NCI-H774 (cell line): ENCODE data around the gene TSPAN9.
A peak's percentile ranks its signal among the peaks of the same experiment; 100 is the strongest.

Source experiments
- DNase-seq: peaks from one replicate; lab custom pipeline; 2025; lab: John Stamatoyannopoulos, UW

TSPAN9 gene

DNA sequence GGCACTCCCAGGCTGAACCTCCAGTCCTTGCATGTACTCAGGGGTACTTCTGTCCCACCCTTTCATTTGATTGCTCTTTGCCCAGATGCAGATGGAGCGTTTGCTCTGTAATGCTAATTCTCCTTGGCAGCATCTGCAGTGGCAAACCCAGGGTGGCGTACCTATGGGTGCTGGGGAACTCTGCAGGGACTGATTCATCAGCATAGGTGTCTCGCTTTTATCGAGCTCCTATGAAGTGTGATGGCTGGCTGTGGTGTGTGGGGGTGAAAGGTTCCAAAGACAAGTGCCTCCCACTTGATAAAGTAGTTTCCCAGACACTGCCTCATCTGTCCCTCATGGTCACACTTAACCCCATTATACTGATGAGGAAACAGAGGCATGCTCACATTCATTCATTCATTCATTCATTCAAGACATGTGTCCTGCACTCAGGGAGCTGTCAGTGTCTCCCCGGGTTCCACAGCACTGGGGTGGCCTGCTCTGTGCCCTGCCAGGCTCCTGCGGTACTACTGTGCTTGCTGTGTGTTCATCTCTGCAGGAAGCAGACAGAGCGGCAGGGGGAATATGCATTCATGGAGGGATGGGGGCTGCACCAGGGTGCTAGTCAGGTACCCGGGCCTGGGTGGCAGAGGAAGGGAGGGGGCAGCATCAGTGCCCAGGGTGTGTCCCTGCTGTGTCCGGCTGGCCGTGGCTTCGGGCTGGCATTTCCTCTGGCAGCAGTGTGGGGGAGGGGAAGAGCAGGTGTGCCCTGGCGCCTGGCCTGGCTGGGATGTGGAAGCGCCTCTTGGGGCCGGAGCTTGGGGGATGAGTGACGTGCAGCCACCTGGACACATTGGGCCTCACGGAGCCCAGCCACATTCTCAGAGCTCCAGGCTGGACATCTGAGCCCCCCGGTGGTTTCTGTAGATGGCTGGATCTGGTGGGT is 110.9 kb downstream of the TSPAN9 start:
- peak; percentile 80 for DNase-seq

DNA sequence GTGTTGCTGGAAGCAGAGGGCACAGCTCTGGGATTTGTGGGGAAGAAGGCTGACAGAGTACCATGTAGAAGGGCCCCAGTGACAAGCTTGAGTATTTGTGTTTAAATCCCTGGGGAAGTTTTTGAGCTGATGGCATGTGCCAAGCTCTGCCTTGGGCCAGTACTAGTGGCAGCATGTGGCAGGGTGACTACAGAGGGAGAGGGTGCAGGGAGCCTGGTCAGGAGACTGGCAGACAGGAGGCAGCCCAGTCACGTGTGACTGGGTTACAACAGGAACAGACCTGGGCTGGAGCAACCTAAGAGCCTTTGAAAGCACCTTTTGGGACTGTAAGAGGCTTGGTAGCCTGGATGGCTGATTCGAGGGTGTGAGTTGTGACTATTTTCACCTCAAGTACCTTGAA is 112.1 kb downstream of the TSPAN9 start:
- DNase-seq = no peak

DNA sequence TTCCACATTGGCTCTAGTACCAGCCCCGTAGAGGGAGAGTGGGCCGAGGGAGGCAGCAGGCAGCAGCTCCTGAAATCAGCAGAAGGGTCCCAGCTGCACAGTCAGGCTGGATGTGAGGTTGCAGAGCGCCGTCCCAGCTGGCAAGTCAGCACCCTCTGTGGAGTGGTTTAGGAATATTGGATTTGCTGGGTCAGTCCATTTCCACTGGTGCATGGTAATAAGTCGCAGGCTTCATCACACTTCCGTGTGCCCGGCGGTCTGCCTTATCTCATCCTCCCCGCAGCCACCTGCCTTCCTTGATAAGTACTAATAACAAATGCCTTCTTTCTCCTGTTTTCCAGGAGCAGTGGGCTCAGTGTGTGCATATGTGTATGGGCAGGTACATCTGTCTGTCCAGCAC is 112.9 kb downstream of the TSPAN9 start:
- DNase-seq = no peak

DNA sequence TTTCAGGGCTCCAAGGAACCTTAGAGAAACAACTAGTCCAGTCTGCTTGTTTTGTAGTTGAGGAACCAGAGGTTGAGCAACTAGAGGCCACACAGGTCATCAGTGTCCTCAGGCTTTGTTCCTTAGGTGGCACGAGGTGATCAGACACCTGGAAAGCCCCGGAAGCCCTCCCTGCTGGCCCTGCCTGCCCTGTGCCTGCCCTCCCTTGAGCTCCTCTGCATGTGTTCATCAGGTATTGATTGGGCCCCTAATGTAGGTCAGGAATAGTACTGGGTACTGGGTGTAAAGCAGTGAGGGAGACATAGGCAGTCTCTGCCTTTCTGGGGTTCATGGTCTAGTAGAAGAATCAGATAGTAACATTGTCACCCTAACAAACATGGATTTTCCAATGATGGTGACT is 114.3 kb downstream of the TSPAN9 start:
- no peak for DNase-seq

DNA sequence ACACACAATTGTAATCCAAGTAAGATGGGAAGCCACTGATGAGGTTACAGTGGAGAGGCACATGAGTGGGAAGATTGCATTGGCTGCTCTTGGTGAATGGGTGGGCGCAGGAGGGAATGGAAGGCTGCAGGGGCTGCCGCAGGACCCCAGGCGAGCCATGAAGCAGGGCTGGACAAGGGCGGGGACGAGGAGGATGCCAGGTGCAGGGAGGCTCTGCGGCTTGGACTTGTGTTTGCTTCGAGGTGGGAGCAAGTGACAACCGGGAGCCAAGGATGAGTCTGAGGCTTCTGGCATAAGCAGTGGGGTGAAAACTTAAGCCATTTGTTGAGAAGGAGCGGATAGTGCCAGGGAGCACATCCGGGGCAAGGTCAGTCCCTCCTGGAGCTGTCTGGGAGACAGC is 115.0 kb downstream of the TSPAN9 start:
- no peak for DNase-seq

DNA sequence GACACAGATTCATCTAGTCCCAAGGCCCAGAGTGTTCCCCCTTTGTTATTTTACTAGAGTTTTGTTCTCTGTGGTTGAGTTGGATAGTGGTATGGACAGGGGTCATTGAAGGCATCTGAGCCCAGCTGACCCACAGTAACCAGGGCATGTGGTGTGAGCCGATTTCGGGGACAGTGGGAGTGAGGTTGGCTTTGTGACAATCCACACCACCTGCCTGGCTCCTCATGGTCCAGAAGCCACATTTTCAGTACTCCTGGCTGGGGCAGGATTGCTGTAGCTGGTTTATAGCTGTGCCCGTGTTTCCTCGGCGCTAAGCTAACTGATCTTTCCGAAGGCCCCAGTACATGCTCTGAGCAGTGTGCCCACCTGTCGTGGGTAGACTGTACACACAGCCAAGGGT is 116.0 kb downstream of the TSPAN9 start:
- DNase-seq = no peak

DNA sequence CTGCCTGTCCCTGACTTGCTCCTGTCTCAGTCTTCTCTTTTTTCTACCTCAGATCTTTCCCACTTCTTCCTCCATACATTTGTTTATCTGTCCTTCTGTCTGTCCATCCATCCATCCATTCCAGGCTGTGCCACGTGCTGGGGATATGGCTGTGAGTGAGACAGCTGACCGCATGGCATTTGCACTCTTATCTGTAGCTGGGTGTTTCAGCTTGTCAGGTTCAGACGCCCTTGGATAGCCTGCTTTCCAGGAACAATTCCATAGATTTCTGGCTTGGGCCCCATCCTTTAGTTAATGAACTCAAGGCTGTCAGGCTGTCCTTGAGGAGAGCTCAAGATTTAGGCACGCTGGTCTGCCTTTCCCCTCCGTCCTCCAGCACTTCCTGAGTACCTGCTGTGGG is 116.6 kb downstream of the TSPAN9 start:
- DNase-seq = no peak

DNA sequence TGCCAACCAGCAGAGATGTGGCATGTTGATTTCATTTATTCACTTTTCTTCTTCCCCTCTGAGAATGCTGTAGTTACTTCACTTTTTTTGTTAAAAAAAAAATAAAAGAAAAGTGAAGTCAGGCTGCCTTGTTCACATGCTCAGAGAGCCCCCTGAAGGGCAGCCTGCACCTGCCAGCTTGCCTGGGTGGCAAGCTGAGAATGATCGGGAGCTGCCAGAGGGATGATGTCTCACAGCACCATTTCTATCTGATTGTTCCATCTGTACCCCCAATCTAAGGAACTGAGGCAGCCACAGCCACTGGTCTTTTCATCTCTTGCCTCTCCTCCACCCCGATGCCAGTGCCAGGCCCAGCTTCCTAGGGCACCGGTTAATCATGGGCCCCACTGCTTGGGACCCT is 118.2 kb downstream of the TSPAN9 start:
- DNase-seq = no peak

DNA sequence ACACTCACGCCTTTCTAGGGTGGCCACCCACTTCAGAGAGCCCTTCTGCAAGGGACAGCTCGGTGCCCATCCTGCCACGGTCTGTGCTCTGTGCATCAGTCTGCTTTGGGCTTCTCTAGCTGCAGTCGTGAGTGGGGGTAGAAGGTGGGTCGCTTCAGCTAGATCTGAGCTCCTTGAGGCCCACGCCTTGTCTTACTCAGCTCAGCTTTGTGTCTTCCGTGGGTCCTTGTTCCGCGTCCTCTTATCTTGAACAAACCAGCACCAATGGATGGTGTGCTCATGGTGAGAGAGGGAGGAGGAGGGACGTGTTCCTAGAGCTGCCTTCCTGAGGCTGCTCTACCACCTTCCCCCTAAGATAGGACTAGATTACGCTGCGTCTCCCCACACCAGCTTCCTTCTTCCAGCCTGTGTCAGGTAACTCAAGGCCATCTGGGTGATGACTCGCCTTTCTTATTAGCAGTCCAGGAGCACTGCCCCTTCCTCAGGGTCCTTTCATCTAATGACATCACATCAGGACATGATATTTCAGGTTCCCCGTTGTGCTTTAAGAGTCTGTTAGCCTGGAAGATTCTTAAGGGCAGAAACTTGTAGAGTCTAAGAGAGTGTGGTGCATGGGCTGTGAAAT is 118.8 kb downstream of the TSPAN9 start:
- no peak for DNase-seq

DNA sequence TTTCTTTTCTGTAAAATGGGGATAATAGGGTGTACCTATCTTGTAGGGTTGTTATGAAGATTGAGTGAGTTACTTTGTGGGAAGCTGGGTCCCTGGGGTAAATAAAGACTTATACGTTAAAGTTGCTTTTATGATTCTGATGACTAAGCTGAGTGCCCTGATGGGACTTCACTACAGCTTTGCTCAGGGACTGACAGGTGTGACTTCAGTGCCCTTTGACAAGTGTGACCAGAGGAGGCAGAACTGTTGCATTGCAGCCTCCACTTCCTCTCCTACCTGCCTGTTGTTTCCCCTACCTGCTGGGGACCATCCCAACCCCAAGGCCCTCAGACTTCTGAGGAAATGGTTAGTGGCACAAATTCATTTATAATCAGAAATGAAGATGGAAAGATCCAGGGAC is 119.3 kb downstream of the TSPAN9 start:
- DNase-seq = no peak

DNA sequence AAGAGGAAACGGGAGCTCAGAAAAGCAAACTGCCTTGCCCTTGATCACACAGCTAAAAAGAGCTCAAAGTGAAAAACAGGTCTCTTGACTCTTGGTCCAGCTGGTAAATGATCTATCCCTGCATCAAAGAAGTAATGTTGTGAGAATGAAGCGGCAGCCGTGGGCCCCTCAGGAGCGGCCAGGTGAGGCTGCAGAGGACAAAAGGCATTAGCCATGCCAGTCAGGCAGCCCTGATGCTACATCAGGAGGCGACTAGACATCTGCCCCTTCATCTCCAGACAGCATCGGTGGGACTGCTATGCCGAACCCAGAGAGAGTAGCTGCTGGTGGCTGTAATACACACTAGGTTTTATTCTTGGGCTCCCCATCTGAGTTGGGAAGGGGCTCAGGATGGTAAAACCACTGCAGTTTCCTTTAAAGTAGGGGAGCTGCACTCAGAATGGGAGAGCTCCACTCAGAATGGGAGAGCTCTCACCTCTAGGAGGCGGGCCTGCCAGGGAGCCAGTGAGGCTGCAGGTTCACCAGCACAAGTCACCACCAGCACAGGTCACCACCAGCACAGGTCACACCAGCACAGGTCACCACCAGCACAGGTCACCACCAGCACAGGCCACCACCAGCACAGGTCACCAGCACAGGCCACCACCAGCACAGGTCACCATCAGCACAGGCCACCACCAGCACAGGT is 120.1 kb downstream of the TSPAN9 start:
- DNase-seq = no peak

DNA sequence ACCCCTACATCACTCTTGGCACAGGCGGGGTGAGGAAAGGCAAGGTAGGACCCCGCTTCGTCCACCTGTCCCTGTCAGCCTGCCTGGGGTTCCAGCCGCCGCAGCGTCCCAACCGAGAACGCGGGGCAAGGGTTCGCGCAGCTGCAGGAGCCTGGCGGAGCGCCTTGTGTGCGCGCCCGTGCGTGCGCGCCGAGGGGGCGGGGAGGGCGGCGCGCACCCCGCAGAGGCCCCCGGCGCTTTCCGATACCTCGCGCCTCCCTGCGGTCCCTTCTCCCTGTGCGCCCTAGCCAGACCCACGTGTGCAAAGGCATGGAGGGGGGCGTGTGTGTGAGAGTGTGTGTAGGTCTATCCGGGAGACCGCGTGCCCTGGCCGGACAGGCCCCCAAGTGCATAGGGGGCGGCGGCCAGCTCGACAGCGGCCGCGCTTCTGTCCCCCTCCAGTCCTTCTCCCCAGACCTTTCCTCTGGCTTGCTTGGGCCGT is 122.4 kb downstream of the TSPAN9 start:
- DNase-seq = no peak

DNA sequence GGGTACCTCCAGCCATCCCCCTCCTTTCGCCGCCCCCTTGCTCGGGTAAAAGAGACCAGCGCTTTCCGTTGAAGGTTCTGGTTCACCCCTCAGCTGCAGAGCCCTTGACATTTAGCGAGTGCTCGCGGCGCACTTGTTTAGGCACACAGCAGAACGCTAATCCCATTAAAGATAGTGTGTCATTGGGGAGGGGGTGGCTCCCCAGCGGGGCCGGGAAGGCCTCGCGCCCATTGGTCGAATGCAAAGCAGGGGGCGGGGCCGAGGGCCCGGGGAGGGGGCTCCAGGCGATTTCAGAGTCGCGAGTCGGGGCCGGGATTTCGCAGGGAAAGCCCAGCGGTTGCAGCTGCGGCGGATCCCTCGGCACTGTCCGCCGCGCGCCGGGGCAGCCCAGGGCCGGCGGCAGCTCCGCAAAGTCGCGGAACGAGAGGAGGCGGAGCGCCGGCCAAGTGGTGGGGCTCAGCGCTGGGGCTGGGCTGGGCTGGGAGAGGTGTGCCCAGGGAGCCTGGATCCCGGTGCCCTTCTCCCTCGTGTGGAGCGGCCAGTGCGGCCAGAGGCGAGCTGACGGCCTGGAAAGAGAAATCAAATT is 122.9 kb downstream of the TSPAN9 start:
- DNase-seq = peak; percentile 36

DNA sequence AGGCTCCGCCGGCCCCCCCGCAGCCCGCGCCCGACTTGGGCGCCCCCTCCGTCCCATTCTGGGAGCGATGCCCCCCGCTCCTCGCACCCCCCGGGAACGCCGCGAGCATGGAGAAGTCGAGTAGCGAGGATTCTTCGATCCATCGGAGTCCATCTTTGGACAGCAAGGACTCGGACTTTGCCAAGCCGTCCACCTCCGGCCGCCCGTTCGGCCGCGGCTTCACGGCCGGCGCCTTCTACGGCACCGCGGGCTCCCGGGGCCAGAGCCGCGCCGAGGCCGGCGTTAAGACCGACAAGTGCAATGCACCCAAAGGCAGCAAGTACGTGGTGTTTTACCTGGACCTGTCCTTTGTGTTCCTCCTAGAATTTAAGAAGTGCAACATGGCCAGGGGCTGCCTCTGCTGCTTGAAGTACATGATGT is 123.6 kb downstream of the TSPAN9 start:
- no peak for DNase-seq

DNA sequence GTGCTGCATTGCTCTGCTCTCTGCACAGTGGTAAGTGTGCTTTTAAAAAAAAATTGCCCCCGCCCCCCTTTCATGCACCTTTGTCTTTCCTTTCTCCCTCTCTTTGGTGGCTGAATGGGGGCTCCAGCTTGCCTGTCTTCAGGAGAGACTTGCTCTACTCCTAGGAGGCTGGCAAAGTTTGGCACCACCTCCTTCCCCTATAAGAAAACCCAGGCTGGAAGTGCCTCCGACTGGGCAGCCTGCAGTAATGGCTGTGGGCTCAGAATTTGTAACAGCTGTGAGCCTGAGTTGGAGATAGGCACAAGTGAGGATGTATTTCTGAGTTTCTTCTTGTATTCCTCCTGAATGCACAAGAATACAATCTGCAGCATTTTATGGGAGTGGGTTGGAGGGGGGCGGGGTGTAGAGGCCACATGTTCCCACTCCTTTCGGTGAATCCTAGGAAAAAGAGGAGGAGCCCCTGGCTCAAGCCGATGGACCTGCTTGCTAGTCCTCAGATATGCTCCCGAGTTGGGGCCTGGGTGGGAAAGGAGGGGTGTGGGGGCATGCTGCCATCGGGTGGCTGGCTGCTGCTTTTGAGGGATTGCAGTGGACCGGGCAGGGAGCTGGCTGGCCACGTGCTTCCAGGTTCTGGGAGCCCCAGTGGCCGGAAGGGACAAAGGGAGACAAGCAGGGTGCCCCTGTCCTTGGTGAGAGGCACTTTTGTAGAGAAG is 124.3 kb downstream of the TSPAN9 start:
- DNase-seq = no peak

DNA sequence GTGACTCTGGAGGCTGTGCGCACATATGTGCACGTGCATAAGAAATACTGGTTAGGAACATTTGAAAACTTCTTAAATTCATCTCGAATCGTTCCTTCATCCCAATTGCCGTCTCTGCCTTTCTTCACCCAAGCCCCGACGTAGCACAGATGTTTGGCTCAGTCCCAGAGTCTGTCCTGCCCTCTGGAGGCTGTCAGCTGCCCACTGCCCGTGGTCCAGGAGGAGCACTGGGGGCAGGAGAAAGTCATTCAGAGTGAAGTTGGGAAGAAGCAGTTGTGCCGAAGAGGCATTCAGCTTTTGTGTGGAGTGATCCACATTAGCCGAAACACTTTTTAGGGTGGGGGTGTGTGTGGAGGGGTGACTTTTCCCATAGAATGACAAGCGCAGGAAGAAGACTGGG is 124.9 kb downstream of the TSPAN9 start:
- no peak for DNase-seq

DNA sequence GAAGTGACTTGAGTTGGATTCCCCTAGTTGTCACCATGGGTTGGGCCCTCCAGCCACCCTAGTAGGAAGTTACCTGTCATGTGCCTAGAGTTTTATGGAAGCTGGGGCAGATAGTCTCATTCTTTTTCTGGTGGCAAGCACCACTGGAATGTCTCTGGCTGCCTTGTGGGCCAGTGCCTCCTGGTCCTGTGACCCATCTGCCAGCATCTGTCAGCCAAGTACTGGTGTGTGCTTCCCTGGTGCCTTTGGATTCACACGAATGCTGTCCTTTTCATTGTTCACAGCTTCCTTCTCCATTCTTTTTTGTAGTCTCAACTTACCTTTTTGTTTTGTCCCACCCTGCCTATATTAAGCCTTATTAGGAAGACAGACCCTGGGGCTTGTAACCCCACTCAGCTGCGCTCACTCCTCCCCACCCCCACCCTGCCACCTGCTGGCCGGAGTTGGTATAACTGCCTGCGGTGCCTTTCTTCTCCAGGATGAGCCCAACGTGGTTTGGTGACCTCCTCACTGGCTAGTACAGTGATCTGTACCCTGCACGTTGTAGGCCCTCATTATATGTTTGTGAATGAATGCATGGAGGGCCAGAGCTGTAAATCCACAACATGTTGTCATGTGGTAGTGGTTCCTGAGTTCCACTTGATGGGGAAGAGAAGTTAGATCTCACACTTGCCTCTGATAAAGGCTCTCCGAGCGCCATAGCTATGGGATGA is 125.7 kb downstream of the TSPAN9 start:
- peak; percentile 30 for DNase-seq

DNA sequence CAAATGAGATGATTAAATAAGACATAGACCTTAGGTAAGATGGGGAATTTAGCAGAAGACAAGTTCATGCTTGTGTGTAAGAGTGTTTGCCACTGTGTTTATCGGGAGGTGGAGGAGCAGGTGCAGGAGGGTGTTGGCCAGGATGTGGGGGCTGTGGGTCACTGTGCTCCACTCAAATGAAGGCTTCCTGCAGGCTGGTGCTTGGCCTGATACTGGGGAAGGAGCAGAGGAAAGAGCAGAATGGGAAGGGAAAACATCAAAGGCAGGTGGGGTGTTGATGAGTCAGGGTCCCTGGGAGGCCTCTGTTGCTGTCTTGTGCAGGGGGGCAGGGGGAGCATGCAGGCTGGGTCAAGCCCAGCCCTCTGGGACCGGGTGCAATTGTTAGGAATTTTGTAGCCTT is 126.5 kb downstream of the TSPAN9 start:
- DNase-seq = no peak

DNA sequence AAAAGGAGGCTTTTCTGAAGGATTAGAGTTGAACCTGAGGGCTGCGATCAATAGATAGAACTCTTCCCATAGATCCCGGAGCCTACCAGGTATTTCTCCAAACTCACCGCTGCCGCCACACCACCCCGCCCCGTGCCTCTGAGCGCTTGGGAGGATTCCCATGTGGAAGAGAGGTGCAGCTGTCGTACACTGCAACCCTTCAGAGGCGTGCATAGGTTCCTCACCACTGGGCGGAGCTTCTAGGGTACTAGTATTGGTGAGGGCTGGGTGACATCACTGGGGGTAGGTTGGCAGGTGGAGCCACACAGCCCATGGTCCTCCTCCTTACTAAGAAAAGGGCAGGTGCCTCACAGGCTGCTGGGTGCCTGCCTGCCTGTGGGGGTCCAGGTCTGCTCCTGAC is 127.0 kb downstream of the TSPAN9 start:
- peak; percentile 97 for DNase-seq

DNA sequence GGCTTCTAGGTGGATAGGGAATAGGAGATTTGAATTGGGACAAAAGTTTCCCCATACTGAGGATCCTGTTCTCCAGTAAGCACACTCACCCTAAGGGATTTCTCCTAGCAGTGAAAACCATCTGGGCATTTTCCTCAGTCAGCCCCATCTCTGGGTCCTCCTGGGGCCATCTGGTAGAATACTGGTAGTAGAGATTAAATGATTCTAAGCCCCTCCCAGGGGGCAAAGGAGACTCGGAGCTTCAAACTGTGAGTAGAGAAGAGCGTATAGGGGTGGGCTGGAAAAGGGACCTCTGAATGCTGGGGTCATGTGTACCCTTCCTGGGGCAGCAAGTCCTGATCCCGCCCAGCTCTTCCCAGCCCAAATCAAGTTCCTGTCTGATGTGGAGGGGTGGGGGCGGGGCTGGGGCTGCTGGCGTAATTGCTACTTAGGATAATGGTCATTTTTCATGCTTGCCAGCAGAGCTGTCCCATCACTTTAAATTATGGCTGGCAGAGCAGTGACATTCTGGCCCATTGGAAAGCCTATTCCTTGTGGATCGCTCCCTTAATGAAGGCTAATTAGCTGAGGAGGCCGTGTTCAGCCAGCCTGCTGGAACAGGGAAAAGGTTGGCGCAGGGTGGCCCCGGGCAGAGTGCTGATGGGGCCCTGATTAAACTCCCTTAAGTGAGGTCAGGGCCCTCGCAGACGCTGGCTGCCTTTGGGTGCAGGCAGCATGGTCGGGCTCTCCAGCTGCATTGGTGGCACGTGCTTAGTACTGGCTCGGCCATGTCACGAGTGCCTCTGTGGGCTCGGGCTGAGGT is 127.8 kb downstream of the TSPAN9 start:
- peak; percentile 59 for DNase-seq
